Activated CD4-positive, alpha-beta T cell treated with anti-CD3 and anti-CD28 coated beads, Interleukin-2, amount 50 U/mL, for 48 hours (primary cell): Measurements from ENCODE around the gene ALDH9A1.
"Not testable (repeated sequence)": the region's sequence is repeated elsewhere in the genome, so short reads cannot be mapped to it uniquely, and the experiment has no call there.

Source experiments
- DNase-seq, 2 experiments: peaks; one replicate each; pipeline ENCODE4 v3.0.0-alpha.2; 2020

The ALDH9A1 gene

GRCh38 chr1:165697881-165698760 is at the start of gene ALDH9A1:
Gene ALDH9A1 (minus strand): TSS chr1:165698562. CDS start chr1:165698558, 4 bp downstream.
- DNase-seq, result peak; percentile 93 to 94

DNA sequence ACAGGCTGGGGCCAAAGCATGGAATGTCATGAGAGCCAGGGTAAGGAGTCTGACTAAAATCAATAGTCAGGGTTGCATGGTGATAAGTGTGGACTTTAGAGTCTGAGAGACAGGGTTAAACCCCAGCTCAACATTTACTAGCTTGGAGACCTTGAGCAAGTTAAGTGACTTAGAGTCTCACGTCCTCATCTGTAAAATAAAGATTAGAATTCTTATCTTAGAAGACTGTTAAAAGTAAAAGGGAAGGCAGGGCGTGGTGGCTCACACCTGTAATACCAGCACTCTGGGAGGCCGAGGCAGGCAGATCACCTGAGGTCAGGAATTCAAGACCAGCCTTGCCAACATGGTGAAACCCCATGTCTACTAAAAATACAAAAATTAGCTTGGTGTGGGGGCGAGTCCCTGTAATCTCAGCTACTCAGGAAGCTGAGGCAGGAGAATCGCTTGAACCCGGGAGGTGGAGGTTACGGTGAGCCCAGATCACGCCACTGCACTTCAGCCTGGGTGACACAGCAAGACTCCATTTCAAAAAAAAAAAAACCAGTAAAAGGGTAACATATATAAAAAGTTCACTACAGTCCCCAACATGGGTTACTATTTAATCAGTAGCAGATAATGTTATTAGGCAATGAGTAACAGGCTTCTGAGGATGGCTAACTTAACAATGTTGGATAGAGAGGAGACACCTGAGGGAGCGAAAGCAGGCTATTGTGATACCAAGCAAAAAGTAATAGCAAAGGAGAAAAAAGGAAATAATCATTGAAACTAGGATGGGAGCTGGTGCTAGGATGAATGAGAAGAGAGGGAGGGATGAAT is 49.5 kb upstream of the ALDH9A1 start:
- no peak for DNase-seq

GRCh38 chr1:165744913-165745312 is 46.6 kb upstream of the ALDH9A1 start:
- not testable (repeated sequence) for DNase-seq

GRCh38 chr1:165742194-165742593 is 43.8 kb upstream of the ALDH9A1 start:
- no peak for DNase-seq

DNA sequence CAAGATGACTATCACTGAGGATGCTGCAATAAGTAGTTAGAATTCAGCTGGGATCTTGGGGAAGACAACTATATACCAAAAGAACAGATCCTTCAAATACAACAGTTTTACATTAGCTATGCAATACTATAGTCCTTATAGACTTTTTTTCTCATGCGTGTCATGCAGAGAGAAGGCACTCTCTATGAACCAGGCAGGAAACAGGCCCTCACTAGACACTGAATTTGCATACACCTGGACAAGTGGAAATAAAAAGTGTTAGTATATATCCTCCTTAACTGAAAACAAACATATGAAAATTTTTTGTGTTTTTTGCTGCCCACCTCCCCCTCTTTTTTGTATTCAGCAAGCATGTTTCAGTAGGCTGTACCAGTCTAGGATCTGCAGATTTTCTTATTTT is 40.4 kb upstream of the ALDH9A1 start:
- DNase-seq, result no peak

- no peak for DNase-seq
Observed at GRCh38 chr1:165737196-165737595, 38.8 kb upstream of the ALDH9A1 start.

DNA sequence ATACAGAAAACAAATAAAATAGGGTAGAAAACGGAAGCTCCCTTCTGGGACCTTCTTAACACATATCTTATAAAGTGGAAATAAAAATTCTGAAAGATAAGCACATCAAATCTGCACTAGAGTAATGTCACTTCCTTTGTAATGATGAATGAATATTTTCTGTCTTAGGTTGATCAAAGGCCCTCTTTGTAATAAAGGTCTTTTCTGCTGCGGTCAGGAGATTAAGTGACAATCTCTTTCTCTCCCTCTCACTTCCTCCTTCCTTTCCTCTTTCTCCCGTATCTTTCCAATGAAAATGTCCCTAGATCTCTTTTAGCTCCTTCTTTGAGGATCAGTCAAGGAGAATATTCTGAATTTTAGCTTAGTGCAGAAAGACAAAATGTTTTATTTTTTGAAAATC is 36.5 kb upstream of the ALDH9A1 start:
- DNase-seq, result no peak

DNA sequence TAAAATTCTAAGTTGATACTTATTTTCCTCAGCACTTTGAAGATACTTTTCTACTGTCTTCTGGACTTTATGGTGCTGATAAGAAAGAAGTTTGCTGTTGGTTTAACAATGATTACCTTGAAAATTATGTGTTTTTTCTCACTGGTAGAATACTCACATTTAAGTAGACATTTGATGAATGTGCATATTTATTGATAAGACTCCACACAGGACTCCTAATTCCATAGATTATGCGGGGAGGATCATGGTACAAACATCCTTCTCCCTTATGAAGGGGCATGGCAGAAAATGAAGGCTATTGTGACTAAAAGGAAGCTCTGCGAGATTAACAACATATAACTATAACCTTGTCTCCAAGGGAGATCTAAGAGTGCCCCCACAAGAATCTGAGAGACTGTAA is 28.5 kb upstream of the ALDH9A1 start:
- DNase-seq, result no peak

DNA sequence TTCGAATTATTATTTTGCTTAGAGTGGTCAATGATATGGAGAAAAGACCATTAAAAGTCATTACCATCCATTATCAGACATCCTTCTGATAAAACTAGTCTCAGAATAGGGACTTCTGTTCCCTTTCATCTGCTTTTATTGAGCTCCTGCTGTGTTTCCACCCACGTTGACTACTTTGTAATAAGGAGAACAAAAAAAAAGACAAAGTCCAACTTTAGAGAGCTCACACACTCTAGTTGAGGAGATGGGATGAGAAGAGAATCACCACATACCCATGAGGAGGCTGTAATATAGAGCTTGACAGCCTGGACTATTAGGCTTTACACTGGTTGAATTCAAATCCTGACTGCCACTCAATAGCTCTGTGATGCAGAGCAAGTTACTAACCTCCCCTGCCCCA is 27.8 kb upstream of the ALDH9A1 start:
- DNase-seq, result no peak

GRCh38 chr1:165717918-165718515 is 19.7 kb upstream of the ALDH9A1 start:
- peak; percentile 12 to 37 for DNase-seq

DNA sequence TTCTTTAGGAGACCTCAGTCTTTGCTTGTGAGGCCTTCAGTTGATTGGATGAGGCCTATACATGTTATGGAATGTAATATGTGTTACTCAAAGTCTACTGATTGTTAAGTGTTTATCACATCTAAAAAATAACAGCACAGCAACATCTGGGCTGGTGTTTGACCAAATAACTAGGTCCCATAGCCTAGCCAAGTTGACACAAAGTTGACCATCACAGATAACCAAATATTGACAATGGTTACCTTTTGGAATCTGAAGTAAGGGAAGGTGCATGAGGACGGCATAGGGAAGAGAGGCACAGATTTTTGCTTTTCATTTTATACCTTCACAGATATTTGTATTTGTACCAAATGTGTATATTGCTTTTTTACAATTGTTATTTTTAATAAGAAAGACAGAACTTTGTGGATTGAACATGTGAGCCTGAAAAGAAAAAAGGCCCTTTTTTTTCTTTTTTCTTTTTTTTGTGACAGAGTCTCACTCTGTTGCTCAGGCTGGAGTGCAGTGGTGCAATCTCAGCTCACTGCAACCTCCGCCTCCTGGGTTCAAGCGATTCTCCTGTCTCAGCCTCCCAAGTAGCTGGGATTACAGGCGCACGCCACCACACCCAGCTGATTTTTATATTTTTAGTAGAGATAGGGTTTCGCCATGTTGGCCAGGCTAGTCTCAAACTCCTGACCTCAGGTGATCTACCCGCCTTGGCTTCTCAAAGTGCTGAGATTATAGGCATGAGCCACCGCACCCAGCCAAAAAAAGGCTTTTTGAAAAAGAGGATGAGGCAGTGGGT is 18.1 kb upstream of the ALDH9A1 start:
- DNase-seq, result not testable (repeated sequence)

GRCh38 chr1:165712764-165713163 is 14.4 kb upstream of the ALDH9A1 start:
- no peak for DNase-seq

GRCh38 chr1:165707984-165708706 is 9.8 kb upstream of the ALDH9A1 start:
- no peak for DNase-seq

GRCh38 chr1:165703648-165704047 is 5.3 kb upstream of the ALDH9A1 start:
- DNase-seq, result no peak

DNA sequence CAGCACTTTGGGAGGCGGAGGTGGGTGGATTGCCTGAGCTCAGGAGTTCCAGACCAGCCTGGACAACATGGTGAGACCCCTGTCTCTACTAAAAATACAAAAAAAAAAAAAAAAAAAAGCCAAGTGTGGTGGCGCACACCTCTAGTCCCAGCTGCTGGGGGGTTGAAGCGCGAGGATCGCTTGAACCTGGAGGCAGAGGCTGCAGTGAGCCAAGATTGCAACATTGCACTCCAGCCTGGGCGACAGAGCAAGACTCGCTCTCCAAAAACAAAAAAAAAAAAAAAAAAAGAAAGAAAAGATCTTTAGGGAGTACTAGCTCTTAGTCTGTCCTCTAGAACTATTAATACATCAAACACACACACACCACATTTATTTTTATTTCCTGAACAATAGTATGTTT is 3.6 kb upstream of the ALDH9A1 start:
- DNase-seq, result not testable (repeated sequence)

GRCh38 chr1:165699577-165699976 is 1.2 kb upstream of the ALDH9A1 start:
- DNase-seq, result no peak

GRCh38 chr1:165698761-165699052 is 345 bp upstream of the ALDH9A1 start:
- no peak for DNase-seq

- DNase-seq, result no peak
Observed at GRCh38 chr1:165697491-165697880, 876 bp downstream of the ALDH9A1 start.

GRCh38 chr1:165696625-165697100 is 1.7 kb downstream of the ALDH9A1 start:
- no peak for DNase-seq

- DNase-seq, result no peak
Observed at GRCh38 chr1:165695031-165695430, 3.3 kb downstream of the ALDH9A1 start.

- DNase-seq, result no peak
Observed at GRCh38 chr1:165688046-165688445, 10.3 kb downstream of the ALDH9A1 start.

DNA sequence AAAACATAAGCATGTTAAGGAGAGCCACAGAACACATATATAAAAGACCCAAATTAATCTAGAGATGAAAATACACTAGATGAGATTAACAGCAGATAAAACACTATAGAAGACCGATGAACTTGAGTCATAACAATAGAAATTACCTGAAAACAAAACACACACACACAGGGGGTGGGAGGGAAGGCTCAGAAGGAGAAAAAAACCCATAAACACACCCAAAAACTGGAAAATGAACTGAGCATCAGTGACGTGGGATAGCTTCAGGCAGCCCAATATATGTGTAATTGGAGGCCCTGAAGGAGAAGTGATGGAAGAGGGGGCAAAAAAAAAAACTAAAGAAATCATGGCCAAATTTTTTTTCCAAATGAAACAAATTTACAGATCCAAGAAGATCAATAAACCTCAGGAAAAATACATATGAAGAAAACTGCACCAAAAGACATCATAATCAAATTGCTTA is 11.4 kb downstream of the ALDH9A1 start:
- DNase-seq, result peak in 1 of 2 experiments; percentile 13
